HG02759 (cell line): ENCODE results near the gene FANCB.

Experiments used
- ATAC-seq: cut with Tn5 transposase; IDR thresholded peaks from one replicate; pipeline ENCODE4 v1.9.1; 2021; ENCODE audit warnings: mild to moderate bottlenecking, moderate library complexity; ENCODE audit not compliant: unreplicated experiment

Gene FANCB

GRCh38 chrX:14872851-14873675 is at the start of gene FANCB, which contains the start of gene MOSPD2:
TSS of gene FANCB (minus strand) at chrX:14873069. CDS start at chrX:14865510, 7,559 bp downstream.
TSS of gene MOSPD2 (plus strand) at chrX:14873421. CDS start at chrX:14873529, 108 bp downstream.
- ATAC-seq, result peak; percentile 97

- ATAC-seq, result no peak
Measured at GRCh38 chrX:14922437-14922836, 49.6 kb upstream of the FANCB start.

GRCh38 chrX:14920196-14920595 is 47.3 kb upstream of the FANCB start:
- ATAC-seq, result no peak

- ATAC-seq, result no peak
Measured at GRCh38 chrX:14919407-14919806, 46.5 kb upstream of the FANCB start.

- ATAC-seq, result no peak
Measured at GRCh38 chrX:14916017-14916674, 43.3 kb upstream of the FANCB start.

GRCh38 chrX:14915596-14915995 is 42.7 kb upstream of the FANCB start:
- ATAC-seq, result no peak

GRCh38 chrX:14913241-14913640 is 40.4 kb upstream of the FANCB start:
- ATAC-seq, result no peak

GRCh38 chrX:14903891-14904290 is 31.0 kb upstream of the FANCB start:
- no peak for ATAC-seq

- no peak for ATAC-seq
Measured at GRCh38 chrX:14902537-14902936, 29.7 kb upstream of the FANCB start.

- ATAC-seq, result no peak
Measured at GRCh38 chrX:14899607-14900006, 26.7 kb upstream of the FANCB start.

- ATAC-seq, result no peak
Measured at GRCh38 chrX:14897042-14897441, 24.2 kb upstream of the FANCB start.

GRCh38 chrX:14896273-14896672 is 23.4 kb upstream of the FANCB start:
- ATAC-seq, result no peak

GRCh38 chrX:14886252-14886651 is 13.4 kb upstream of the FANCB start:
- no peak for ATAC-seq

GRCh38 chrX:14884714-14885113 is 11.8 kb upstream of the FANCB start:
- no peak for ATAC-seq

GRCh38 chrX:14883826-14884225 is 11.0 kb upstream of the FANCB start:
- no peak for ATAC-seq

GRCh38 chrX:14875624-14876023 is 2.8 kb upstream of the FANCB start:
- no peak for ATAC-seq

GRCh38 chrX:14873676-14874049 is 794 bp upstream of the FANCB start:
- ATAC-seq, result no peak

GRCh38 chrX:14872355-14872754 is 514 bp downstream of the FANCB start:
- ATAC-seq, result no peak

GRCh38 chrX:14871767-14872166 is 1.1 kb downstream of the FANCB start:
- ATAC-seq, result no peak

- ATAC-seq, result no peak
Measured at GRCh38 chrX:14865201-14865600, 7.7 kb downstream of the FANCB start.

GRCh38 chrX:14864631-14865030 is 8.2 kb downstream of the FANCB start:
- no peak for ATAC-seq

GRCh38 chrX:14851526-14851925 is 21.3 kb downstream of the FANCB start:
- ATAC-seq, result no peak
